HG03354 (cell line): Measurements from ENCODE around the gene DDAH2.

Experiments
- ATAC-seq: cut with Tn5 transposase; IDR thresholded peaks from one replicate; pipeline ENCODE4 v1.9.1; 2021; ENCODE audit warnings: mild to moderate bottlenecking; ENCODE audit not compliant: unreplicated experiment, poor library complexity, severe bottlenecking

DDAH2 gene

GRCh38 chr6:31762356-31762755, 33.3 kb upstream of the DDAH2 start, which contains the start of gene SAPCD1:
SAPCD1 (plus strand) TSS chr6:31762656; CDS start chr6:31763055, 399 bp downstream.
- no peak for ATAC-seq

- no peak for ATAC-seq
Observed at GRCh38 chr6:31761343-31761742, 32.2 kb upstream of the DDAH2 start.

DNA sequence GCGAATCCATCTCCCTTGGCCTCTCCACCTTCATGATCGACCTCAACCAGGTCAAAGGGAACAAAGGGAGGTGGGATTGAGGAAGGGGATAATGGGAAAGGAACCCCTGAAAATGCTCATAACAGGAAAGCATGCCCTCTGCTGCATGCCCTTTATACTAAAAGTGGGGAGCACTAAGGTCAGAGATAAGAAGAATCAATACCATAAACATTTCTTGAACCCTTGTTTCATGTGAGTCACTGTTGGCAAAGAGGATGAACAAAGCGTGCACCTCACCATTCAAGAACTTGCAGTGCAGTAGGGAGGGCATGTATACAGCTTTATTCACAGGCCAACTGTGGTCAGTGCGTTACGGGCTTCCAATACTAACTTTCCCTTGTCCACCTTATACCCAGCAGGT, 31.7 kb upstream of the DDAH2 start:
- no peak for ATAC-seq

DNA sequence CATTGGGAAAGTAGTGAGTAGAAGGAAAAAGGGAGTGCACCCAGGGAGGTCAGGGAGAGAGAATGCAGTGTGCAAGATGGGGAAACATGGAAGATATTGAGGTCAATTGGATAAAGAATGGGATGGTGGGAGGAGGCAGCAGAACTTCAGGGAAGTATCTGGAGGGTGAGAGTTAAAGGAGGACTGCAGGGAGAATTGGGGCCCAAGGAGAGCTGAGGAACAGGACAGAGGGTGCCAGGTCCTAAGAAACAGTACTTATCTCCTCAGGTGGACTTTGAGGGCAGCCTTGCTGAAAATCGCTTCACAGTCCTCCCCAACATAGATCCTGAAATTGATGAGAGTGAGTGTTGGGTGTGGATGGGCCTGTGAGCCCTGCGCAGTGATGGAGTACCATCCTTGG, 29.2 kb upstream of the DDAH2 start:
- ATAC-seq = no peak

- no peak for ATAC-seq
Observed at GRCh38 chr6:31752739-31753319, 23.7 kb upstream of the DDAH2 start.

DNA sequence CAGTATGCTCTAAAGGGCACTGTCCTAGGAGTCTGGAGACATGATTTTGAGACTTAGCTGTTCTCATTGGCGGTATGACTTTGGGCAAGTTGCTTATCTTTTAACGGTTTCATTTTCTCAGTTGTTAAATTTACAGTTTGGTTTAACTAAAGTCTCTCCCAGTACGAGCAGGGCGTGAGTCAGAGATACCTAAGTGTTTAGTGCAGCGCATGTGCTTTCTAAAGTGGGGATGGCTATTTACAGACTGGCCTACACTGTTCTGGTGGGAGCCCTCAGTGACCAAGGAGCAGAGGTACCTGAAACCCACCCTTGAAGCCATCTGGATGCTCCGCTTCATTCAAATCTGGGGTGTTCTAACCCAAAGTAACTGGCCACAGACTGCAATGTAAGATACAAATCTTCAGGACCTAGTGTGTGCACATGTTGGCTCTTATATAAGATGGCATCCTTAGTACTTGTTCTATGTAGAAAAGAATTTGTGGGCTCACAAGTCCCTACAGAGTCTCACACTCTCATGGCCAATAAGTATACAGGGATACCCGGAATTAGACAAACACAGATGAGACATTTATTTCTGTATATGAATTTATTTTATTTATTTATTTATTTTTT, 21.4 kb upstream of the DDAH2 start:
- no peak for ATAC-seq

DNA sequence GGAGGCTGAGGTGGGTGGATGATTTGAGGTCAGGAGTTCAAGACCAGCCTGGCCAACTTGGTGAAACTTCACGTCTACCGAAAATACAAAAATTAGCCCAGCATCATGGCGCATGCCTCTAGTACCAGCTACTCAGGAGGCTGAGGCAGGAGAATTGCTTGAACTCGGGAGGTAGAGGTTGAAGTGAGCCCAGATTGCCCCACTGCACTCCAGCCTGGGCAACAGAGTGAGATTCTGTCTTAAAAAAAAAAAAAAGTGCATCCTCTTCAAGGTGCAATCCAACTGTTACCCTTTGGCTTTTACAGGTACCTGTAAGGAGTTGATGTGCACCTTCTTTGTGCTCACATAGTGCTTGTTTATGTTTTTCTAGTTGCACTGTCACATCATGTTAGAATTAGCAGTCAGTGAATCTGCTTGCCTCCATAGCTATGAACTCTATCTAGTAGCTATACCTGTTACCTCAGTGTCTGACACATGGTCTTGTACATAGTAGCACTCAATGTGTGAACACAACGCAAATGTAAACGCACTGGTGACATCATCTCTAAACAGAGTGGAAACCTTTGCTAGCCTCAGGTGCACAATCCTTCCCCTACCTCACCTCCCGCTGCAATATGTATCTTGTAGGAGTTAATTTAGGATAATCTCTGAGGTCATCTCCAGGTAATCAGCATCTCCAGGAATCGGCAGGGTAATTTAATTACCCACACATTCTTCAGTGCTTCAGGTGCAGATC, 20.4 kb upstream of the DDAH2 start:
- no peak for ATAC-seq

- ATAC-seq = no peak
Observed at GRCh38 chr6:31744422-31744821, 15.3 kb upstream of the DDAH2 start.

GRCh38 chr6:31742894-31743293, 13.8 kb upstream of the DDAH2 start:
- no peak for ATAC-seq

GRCh38 chr6:31741815-31742214, 12.7 kb upstream of the DDAH2 start:
- no peak for ATAC-seq

DNA sequence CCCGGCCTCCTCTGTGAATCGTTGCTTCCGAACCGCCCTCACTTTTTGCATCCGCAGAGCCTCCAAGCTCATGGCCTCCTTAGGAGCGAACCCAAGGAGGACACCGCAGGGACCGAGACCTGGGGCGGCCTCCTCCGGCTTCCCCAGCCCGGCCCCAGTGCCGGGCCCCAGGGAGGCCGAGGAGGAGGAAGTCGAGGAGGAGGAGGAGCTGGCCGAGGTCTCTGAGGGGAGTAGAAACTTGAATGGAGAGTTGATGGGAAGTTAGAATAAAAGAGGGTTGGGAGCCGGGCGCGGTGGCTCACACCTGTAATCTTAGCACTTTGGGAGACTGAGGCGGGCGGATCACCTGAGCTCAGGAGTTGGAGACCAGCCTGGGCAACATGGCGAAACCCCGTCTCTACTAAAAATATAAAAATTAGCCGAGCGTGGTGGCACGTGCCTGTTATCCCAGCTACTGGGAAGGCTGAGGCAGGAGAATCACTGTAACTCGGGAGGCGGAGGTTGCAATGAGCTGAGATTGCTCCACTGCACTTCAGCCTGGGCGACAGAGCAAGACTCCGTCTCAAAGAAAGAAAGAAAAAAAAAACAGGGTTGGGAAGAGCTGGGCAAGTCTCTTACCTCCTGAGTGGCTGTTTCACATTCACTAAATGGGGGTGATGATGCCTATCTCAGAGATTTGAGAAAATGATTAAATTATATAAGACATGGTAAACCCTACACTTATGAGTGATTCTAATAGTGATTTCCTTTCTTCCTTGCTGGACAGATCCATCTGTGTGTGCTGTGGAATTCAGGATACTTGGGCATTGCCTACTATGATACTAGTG, 11.5 kb upstream of the DDAH2 start:
- ATAC-seq = no peak

DNA sequence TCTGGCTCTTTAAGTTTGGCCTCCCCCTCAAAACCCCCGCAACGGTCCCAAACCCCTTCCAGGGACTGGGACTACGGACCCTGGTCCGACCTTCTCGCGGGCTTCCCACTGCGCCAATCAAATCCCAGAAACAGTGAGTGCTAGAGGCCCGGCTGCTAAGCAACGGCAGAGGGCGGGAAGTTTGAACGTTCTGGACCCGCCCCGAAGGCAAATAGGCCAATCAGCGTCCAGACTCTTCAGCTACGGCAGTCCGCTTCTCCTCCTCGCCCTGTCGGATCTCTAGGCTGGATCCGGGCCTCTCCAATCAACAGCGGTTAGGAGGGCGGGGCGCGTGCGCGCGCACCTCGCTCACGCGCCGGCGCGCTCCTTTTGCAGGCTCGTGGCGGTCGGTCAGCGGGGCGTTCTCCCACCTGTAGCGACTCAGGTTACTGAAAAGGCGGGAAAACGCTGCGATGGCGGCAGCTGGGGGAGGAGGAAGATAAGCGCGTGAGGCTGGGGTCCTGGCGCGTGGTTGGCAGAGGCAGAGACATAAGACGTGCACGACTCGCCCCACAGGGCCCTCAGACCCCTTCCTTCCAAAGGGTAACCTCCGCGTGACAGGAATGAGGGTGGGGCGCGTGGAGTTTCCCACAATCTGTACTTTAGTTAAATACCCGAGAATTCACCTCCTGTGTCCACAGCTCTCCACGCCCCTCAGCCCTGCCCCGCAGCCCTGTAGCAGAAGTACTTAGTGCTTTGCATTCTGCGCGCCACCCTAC, 10.7 kb upstream of the DDAH2 start, which contains the start of gene MSH5:
Gene MSH5, plus strand, starts transcription at position 367 of the 758 bp plus-strand sequence. CDS start 462 bp downstream, outside the sequence.
- peak; percentile 72 for ATAC-seq

DNA sequence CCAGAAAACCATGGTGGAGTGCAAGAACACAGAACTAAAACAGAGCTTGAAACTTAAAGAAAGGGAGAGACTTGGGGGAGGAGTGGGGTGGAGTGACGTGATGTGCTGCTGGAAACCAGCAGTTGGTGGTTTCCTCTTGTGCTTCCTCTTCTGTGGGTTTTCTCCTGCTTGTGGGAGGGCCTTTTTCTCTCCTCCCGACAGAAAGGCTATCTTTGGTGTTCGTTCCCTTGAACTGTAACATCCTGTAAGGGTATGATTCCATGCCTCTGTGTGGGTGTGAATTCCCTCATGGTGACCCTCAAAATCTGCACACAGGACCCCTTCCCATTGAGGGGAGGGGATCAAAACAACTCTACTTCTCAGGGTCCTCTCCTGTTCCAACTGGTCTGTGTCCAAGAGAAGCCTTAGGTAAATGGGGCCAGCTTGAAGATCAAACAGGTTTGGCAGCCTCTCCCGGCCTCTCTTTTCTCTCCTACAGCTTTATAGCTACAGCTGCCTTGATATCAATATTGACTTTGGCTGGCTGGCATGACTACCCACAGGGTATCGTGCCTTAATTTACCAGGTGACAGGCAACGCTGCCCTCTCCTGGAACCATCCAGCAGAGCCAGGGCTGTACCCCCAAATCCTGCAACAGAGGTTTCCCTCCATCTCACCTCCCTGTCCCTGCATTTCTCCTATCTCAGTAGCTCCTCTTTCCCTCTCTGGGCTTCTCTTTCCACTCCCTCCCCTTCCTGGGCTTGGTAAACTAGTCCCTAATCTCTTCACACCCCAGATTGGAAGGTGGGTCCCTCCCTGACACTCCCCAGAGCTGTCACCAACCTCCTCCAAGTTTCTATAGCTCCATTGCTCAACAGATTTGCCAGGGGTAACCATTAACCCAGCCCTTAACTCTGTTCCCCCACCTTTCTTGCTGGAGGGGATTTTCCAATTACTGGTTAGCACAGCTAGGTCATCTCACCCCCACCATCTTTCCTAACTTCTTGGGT, 9.2 kb upstream of the DDAH2 start:
- no peak for ATAC-seq

DNA sequence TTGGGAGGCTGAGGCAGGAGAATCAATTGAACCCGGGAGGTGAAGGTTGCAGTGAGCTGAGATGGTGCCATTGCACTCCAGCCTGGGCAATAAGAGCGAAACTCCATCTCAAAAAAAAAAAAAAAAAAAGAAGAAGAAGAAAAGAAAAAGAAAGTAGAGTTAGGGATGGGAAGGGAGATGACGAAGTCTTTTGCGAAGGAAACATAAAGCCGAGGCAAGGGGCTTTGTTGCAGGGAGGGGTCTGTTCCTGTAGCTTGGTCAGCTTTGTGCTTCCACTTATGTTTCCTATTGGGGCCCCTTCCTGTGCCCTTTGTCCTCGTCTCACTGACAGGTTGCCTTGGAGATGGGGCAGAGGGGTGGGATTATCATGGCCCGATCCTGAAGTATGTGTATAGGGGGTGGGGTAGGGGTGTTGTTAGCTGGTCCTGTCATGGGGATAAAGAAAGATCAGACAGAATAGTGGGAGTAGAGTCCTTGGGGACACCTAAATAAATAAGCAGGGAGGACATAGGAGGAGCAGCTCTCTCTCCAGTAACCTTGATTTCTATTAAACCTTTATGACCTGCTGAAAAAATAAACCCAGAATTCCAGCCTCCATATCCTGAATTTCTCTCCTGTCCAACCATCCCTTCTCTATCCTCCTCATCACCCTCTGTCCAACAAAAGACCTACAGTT, 8.4 kb upstream of the DDAH2 start:
- ATAC-seq = no peak

DNA sequence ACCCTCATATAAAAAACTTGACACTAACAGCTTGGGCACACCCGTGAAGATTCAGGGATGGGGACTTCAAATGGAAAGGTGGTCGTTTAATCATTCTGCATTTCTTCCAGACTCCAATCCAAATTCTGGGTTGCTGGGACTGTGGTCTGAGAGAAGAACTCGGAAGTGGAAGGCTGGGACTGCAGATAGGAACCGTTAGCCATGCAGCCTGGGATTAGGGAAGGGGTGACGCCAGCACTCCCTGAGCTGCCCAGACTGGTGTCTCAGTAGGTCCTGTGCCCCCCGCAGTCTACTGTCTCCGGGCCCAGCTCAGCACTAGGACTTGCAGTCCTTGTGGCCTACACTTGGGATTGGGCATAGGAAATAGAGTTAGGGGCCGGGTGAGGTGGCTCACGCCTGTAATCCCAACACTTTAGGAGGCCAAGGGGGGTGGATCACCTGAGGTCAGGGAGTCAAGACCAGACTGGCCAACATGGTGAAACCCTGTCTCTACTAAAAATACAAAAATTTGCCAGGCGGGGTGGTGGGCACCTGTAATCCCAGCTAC, 7.7 kb upstream of the DDAH2 start:
- no peak for ATAC-seq

DNA sequence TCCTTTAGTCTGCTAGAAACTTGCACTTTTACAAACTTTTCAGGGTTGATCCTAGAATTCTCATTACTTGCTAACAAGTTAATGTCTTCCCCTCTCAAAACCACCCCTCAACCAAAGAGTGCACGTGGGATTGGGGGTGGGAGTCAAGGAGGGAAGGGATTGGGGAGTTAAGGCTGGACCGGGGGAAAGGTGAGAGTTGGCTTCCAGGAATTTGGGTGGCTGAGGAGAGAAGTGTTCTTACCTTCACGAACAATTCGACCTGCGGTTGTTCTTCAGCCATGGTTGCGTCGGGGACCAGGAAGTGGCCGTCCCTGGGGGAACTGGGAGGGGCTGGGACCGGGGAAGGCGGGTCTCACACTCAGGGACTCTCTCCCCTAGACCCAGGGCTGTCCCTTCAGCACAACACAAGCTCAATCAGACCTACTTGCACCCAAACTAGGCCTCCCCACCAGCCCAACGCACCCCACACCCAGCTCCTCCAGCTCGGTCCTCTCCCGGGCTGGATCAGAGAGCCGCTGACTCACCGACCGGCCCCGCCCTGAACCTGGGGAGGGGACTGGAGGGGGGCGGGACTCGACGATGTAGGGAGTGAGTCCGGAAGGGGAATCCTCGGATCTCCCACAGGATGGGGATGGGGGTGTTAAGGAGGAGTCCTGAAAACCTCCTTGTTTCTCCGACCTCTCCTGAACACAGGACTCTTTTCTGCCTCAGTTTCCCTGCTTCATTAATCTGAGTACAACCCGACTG, 7.1 kb upstream of the DDAH2 start, which contains the start of gene CLIC1:
Gene CLIC1, minus strand, starts transcription at position 510 of the 747 bp plus-strand sequence. Its CDS starts 230 bp downstream, at position 280.
- peak; percentile 17 for ATAC-seq
